Fibroblast of mammary gland (primary cell): ENCODE results near the gene CDH11.
A peak's percentile ranks its signal among the peaks of the same experiment; 100 is the strongest.

ENCODE experiments used
- DNase-seq: peaks from one replicate; pipeline ENCODE4 v3.0.0-alpha.2; 2010; ENCODE audit warnings: low read depth
- H3K4me3 ChIP-seq: 2 replicates; pipeline ENCODE4 v1.5.1; 2011; ENCODE audit warnings: low read depth, mild to moderate bottlenecking, low read length, moderate library complexity; ENCODE audit not compliant: control insufficient read depth
- CTCF ChIP-seq: conservative IDR thresholded peaks from 2 replicates; pipeline ENCODE4 v1.5.1; 2011; ENCODE audit warnings: low read depth, low read length, inconsistent platforms; ENCODE audit not compliant: control insufficient read depth, insufficient read depth

Gene CDH11

GRCh38 chr16:64971171-64971570 lies 150.7 kb downstream of the CDH11 start:
- no peak overlapping the region for H3K4me3 ChIP-seq
- DNase-seq, result no peak
- TF ChIP-seq CTCF, result no peak

- no peak overlapping the region for H3K4me3 ChIP-seq
- peak; percentile 26 for DNase-seq
- TF ChIP-seq CTCF, result no peak
These were observed 152.6 kb downstream of the CDH11 start for GRCh38 chr16:64969221-64969620.

DNA sequence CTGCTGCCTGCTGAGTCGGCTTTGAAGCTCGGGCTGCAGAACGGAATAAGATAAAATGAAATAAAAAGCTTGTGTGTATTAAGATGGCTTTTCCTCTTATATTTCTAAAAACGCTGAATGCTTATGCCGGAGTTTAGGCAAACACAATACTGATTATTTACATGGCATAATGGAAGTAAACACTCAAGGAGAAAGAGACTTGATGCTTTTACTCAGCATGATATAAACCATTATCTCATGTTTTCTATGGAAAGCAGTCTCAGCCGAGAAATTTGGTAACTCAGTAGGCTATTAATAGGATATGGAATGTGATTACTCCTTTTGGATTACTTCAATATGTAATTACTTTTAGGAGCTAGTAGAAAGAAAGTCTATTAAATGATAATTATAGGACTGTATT lies 153.3 kb downstream of the CDH11 start:
- no peak for DNase-seq
- no peak for TF ChIP-seq CTCF
- no peak overlapping the region for H3K4me3 ChIP-seq

- TF ChIP-seq CTCF, result no peak
- H3K4me3 ChIP-seq, result no peak overlapping the region
- peak; percentile 67 for DNase-seq
These were observed 157.7 kb downstream of the CDH11 start for GRCh38 chr16:64964126-64964540.

DNA sequence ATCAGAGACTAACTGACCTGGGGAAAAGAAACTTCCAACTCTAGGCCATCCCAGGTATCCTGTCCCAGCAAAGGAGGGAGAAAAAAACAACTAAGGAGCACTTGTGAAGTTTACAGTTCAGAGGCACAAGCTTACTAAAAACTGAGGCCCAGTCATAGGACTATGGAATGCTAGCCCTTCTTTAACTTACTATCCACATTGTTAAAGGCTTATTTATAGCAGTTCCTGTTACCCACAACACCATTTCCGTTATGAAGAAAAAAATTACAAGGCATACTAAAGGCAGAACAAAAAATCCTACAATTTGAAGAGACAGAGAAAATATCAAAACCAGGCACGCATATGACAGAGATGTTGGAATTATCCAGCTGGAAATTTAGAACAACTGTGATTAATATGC lies 159.1 kb downstream of the CDH11 start:
- DNase-seq, result no peak
- H3K4me3 ChIP-seq, result no peak overlapping the region
- no peak for TF ChIP-seq CTCF

DNA sequence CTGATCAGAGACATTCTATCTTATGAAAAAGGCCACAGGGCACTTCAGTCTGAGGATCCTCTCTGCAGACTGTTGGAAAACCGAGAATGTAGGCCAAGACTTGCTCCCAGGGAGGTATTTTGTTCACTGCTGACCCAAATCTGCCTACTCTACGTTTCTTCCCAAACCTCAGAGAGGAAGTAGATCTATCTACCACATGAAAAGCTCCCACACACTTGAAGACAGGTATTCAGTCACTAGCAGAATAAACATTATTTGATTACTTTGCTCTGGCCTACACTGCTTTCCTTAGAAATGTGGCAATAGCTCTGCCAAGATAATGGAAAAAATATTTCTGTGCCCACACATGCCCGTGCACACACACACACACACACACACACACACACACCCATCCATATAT lies 164.6 kb downstream of the CDH11 start:
- DNase-seq, result no peak
- no peak for TF ChIP-seq CTCF
- H3K4me3 ChIP-seq, result no peak overlapping the region

- no peak overlapping the region for H3K4me3 ChIP-seq
- peak; percentile 91 for DNase-seq
- no peak for TF ChIP-seq CTCF
These were observed 169.7 kb downstream of the CDH11 start for GRCh38 chr16:64952177-64952576.
